Activated CD8-positive, alpha-beta memory T cell treated with anti-CD3 and anti-CD28 coated beads, Interleukin-2, amount 50 U/mL, for 1 hour (primary cell): Measurements from ENCODE around the gene RFTN1.
"Not testable (repeated sequence)": the region's sequence is repeated elsewhere in the genome, so short reads cannot be mapped to it uniquely, and the experiment has no call there.

Source experiments
- DNase-seq: peaks from one replicate; pipeline ENCODE4 v3.0.0-alpha.2; 2020; ENCODE audit errors: extremely low read depth

Gene RFTN1

DNA sequence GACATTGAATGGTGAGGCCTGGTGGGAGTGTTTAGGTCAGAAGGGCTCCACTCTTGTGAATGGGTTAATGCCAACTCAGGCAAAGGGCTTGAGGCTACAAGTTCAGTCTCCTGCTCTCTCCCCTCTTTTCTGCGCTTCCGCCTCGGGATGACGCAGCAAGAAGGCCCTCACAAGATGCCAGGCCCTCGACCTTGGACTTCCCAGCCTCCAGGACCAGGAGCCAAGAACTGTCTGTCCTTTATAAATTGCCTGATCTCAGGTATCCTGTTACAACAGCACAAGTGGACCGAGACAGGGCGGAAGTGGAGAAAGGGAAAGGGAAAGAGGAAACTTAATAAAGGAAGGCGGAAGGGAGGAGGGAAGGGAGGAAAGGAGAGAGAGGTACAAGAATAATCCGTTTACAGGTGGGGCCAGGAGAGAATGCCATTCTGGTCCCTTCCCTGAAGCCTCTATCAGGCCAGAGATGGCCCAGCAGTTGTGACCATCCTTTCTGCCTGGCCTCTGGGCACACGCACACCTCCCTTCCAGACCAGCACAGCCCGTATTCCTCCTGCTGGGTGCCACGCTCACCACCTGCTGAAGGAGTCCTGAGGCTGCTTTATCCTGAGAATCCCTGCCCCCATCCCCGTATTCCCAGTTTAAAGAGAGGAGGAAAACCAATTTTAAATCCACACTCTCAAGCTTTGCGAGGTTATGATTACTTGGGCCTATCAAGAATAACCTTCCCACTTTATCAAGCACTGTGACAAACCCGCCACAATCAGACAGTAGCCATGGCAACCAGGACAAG lies 184.3 kb downstream of the RFTN1 start:
- no peak for DNase-seq

DNA sequence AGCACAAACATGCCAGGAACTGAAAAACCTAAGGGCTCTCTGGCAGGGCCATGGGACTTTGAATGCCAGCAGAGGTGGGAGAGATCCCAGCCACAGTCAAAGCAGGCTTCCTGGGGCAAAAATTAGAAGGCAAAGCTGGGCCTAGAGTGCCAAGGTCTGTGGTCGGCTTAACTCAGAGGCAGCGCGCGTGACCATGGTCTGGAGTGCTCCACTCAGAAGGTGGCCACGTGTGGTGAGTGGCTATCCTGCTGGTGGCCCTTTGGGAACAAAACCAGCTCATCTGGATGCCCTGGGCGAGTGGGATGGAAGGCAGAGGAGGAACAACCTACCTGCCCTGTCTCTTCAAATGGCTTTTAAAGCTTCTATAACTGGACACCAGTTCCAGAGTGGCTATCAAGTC lies 185.4 kb downstream of the RFTN1 start:
- DNase-seq, result no peak

DNA sequence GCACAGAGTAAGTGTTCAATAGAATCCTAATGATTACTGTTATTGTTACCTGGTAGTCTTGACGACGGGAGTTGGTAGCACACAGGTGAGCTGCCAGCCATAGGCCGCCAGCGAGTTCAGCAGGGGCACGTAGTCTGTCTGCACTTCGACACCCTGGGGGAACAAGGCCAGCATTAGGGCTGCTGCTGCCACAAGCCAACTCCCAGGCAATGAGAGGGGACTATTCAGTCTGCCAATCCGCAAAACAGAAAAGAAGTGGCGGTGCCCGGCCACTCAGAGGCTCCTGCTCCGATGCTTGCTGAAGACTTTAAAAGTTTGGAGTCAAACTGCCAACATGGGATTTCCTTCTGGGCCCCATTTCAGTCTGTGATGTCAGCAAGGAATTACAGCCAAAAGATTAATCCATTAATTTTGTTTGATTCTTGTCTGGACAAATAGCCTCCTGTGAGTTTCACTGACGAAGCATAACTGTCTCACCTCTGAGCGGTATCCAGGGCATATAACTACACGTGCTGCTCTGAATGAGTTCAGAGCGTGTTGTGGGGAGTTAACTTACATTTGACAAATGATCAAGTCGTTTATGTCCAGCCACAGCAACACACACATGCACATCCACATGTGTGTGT lies 186.7 kb downstream of the RFTN1 start:
- no peak for DNase-seq

DNA sequence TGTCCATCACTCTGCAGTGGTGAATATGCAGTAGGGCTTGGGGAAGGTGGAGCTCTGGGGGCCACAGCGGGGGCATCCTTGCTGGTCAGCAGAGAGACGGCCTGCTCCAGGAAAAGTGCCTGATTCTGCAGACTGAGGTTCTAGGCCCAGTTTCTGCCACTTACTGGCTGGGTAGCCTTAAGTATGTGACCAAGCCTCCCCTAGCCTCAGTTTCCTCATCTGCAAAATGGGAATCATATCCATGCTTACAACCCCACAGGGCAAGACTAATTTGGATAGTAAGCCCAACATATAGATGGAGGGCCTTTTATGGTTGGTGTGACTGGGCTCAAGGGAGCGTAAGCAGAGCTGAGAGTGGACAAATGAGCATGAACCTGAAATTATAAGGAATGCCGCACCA lies 187.6 kb downstream of the RFTN1 start:
- no peak for DNase-seq

DNA sequence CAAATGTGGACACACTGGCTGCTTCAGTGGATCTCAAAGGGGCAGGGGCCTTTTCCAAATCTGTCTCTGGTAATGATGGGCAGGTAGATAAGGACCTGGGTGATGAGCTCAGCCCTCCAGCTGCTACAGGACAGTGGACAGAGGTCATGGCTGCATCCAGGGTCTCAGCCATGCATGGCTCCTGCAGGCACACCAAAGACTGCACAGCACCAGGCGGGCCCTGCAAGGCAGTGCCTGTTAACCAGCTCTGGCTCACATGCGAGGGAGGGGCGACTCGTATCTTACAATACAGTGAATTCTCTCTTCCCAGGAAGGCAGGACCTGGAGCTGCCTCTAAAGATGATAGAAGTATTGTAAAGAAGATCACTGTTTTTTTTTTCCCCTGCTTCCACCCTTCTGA lies 189.8 kb downstream of the RFTN1 start:
- DNase-seq, result no peak

DNA sequence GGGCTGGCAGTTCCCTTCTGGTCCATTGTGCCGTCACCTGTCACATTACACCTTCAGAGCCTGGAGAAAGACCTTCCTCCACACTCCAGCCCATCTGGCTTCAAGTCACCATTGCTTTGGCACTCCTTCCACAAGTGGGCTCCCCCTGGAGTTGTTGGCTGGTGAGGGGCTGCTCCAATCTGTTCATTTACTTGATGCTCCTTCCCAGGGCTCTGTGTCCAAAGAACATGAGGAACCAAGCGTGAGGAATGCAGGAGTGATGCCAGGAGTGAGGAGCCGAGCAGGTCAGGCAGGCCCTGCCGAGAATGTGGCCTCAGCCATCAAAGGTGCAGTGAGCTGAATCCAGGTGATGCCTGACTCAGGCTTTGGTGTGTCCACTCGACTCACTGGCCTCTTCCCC lies 191.3 kb downstream of the RFTN1 start:
- no peak for DNase-seq

DNA sequence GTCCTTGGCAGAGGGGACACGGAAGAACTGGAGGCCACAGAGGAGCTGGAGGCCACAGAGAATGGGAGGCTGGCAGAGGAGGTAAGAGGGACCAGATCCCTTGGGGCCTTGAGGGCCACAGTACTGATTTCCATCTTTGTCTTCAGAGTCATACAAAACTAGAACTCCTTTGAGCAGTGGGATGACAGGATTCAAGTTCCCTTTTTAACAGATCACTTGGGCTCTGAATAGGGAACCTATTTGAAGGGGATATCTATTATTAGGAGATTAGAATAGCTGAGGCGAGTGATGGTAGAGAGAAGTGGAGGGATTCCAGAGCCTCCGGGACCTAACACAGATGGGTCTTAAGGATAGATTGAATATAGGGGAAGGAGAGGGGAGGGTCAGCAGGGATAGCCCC lies 192.8 kb downstream of the RFTN1 start:
- DNase-seq, result no peak

DNA sequence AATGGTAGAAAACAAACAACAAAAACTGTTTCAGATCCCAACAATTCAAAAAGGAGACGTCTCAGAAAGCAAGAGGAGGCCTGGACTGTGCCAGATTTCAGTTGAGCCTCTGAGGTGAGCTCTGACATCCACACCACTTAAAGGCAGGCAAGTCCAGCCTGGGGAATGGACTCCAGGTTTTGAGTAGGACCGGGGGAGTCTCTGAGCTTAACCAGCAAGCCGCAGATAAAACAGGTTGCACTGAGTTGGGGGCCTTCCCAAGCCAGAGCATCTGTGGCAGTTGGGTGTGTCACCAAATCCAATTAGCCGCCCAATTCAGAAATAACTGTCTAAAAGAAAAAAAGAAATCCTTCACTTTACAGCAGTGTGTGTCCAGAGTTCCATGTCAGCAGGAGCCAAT lies 193.8 kb downstream of the RFTN1 start:
- no peak for DNase-seq

DNA sequence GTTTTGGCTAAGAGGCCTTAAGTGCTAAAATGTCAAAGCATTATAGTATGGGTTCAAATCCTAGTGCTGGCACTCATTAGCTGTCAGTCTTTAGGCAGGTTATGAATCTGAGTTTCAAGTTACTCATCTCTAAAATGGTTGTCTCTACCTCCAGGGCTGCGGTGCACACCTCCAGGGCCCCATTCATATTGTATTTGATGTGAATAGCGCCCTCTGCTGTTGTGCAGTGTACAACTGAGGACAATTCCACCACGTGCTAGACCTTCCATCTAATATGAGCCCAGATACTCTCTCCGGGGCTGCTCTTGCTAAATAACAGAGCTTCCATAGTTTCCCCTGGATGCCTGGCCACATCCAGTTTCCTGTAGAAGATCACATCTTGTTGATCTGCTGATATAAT lies 194.2 kb downstream of the RFTN1 start:
- DNase-seq, result peak; percentile 74

DNA sequence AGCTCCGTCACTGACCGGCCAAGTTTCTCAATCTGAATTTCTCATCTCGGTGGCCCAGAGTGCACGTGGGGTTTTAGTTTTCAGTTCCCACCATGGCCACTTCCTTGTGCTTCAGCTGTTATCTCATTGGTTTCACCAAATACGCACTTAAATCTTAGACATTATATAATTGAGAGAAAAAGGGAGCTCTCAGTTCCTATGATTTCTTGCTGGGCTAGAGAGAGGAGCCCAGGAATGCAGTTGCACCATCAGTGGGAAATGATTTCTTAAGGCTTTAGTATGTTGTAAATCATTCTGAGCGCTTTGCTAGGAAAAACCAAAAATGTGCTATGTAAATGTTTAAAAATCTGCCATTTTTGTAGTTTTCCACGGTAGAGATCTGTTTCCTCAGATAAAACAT lies 195.3 kb downstream of the RFTN1 start:
- DNase-seq, result no peak

DNA sequence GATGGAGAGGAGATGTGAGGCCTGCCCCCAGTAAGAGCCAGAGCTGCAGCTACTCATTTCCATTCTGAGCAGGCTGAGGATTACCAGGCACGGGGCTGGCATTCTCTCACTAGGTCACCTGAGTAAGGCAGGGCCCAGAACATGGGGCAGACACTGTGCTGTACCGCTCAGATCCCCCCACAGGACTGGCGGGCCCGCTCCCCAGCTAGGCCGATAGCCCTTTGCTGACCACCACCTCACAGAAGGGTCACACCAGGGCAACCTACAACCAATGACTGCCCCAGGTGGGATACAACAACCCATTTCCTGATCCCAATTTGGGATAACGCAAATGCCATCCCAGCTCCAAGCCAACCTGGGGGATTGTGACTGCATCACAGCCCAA lies 195.9 kb downstream of the RFTN1 start:
- no peak for DNase-seq

DNA sequence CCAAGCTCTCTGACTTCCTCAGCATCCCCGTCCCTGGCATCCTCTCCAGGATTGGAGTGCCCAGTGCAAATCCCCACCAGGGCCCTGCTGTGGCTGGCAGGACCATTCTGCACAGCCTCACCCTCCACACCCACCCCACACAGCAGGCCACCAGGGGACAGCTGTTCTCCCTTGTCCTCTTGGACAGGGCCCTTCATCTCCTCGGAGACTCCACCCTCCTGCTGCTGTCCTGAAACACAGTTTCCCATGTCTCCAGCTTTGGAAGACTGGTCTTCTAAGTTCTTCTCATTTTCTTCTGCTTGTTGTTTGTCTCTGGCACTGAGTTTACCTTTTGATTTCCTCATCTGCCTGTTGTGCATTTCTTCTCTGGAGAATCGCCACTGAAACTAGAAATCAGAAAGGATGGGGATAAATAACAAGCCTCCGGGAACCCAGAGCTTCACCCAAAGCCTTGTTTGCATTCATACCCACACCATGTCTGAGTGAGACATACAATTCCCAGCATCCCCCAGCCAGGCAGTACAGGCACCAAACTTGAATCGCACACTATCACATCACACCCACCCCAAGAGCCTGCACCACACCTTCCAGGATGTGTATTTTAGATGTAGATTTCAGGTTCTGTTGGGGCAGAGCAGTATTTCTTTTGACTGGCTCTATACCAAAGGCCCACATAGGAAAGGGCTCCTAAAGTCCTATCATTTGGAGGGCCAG lies 196.5 kb downstream of the RFTN1 start:
- DNase-seq, result no peak

DNA sequence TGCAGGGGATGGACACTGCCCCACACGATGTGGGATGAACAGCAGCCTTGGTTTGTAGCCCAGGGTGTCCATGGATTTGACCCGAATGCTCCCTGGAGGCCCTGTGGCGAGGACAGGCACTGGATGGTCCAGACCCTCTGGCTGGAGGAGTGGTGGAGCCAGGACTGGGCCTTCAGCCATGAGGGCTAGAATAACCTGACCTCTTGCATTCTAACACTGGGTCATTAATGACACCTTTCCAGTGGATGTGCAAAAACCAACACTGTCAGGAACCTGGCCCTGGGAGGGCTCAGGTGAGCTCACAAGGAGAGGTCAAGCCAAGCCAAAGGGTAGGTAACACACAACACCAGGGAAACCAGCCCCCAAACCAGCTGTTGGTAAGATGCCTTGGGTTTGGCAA lies 197.1 kb downstream of the RFTN1 start:
- no peak for DNase-seq

DNA sequence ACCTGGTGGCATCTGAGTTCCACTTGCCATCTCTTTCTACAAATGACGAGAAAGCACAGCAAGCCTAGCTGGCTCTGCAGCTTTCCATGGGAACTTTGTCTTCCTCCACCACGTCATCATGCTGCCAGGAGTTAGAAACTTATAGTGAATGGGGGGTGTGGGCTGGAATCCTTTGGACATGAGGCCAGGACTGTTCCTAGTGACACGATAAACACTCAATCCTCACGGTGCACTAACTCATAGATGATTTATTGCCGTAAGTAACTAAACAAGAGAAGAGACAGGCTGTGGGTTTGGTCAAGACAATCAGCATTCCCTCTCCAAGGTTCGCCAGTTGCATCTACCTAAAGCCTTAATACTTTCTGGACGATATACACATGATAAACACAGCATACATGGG lies 197.9 kb downstream of the RFTN1 start:
- no peak for DNase-seq

DNA sequence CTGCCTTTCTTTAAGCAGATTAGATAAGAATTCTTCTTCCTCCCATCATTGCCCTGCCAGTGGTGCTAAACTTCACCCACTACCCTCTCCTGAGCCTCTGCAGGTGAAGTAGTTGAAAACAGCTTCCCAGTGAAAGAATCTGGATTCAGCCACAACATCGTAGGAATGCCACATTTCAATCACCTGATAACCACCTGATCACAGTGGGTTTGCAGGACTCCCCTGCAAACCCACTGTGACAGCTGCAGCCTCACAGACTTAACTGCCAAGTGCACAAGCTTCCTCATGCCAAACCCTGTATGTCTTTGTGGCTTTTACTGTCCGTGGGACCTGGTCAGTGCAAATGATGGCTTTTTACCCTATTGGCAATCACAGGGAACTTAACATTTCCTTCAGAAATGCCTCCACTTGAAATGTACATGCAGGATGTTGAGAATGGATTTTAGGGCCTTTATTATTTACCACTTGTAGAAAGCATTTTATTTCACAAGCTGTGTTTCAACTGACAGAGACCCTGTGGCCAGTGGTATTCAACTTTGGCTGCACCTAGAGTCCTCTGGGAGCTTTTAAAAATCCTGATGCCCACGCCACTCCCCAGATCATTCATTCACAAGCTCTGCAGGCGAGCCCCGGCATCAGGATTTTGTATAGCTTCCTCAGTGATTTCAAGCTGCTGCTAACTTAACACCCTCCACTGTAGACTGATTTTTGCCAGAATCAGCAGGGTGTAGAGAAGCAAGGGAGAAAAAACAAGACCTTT lies 199.4 kb downstream of the RFTN1 start:
- DNase-seq, result no peak

DNA sequence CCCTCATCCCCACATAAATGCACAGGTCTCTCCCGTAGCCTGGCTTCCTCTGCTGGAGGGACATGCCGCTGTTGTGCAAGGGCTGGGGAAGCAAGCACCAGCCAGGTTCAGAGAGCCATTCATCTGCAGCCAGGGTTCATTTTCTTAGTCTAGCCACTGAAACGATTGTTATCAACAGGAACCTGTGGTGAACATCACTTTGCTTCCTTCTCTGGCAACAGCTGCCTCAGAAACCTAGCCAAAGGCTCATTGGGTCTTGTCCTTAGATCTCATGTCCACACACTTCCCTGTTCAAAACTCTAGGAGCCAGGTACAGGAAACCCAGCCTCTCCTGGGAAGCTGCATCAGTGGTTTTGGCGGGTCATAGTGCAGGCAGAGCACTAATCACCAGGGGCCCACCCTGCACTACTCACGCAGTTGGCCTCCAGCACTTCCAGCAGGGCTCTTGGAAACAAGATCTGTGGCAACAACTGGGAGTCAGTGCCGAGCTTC lies 201.5 kb downstream of the RFTN1 start:
- no peak for DNase-seq

DNA sequence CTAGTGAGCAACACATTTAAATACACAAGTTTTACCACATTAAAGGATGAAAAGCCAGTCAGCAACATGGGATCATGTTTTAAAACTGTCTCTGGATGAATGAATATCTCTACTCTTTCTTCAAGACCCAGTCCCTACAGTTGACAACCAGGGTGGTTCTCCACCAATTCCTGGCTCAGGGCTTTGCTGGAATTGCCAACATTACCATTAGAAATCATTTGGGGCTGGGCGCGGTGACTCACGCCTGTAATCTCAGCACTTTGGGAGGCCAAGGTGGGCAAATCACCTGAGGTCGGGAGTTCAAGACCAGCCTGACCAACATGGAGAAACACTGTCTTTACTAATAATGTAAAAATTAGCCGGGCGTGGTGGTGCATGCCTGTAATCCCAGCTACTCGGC lies 203.0 kb downstream of the RFTN1 start:
- not testable (repeated sequence) for DNase-seq

DNA sequence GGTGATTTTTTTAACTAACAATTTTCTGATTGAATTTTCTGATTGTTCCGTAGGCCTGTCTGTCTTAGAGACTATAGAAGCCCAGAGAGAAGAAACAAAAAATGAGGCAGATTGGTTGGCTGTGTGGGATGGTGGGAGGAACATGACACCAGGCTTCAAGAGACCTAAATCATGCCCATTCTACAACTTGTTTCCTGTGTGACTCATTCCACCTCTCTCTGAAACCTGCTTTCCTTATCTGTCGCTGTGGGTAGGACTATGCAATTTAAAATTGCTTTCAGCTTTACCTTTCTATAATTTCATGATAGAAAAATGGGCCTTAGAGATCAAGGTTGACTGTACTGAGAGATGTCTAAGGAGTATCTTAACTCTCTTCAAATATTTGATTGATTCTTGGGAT lies 203.9 kb downstream of the RFTN1 start:
- peak; percentile 44 for DNase-seq

DNA sequence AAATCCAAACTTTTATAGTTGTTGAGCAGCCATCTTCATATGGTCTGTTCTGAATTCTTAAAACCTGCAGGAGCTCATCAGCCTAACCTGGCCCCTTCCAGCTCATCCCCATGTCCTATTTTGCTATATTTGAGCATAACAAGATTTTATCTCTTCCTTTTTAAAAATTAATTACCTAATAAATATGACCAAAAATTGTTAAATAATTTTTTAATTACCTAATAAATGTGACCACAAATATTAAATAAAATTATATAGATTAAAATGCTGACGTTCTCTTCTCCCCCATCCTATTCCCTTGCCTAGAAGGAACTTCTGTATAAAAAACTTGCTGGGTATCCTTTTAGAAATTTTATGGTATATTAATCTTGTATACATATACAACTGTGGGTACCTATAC lies 204.8 kb downstream of the RFTN1 start:
- DNase-seq, result no peak

DNA sequence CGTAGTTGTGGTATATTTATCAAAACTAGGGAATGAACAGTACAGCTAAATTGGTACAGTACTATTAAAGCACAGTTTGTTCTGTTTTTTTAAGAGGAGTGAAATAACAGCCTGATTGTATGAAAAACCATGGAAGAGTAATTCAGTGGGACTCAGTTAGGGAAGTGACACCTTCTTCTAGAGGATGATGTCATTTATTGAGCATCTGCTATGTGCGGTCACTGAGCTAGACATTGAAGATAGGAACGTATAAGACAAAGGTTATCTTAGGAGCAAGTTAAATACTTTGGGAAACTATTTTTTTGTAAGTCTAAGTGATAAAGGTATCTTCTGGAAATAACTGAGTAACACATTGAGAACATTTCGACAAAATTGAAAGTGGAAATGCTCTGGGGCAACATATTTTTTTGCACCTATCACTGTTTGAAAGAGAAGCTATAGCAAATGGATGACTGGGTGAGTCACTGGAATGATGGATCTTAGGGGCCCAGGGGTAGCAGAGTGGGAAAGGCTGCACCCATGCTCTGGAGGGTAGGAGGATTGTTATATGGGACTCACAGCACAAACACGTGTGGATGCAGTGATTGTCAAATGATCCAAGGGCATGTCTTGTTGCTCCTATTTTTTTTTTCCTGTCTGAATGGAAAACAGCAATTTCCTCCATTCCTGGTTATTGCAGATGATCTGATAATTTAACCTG lies 205.5 kb downstream of the RFTN1 start:
- no peak for DNase-seq

DNA sequence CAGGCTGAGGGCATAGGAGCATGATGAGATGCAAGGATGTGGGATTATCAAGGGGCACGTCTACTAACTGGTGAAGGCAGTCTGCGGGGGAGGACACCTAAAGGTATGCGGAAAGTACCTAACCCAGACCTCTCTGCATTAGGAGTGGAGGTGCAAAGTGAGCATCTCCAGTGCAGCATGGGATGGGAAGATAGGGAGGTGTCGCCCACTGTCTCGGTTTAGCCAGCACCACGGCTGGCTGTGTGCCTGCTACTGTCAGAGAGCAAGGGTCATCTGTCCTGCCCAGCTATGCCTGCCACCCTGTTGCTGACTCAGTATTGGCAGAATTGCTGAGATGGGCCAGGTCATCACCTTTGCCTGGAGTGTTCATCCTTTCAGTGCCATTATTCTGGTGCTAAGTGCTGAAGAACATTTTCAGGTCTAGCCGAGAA lies 208.4 kb downstream of the RFTN1 start:
- DNase-seq, result no peak
